ENCODE results near the gene GATB. TPM values are rescaled to one million over a fixed set of nuclear protein-coding genes. Genes with fewer than 3 reads are reported as not detected.

GATB gene
- total RNA-seq, 1 donor from 2014 or later = 17.9 TPM

- no peaks in the 10 kb centered on the region for H3K36me3 Mint-ChIP-seq
- no peaks in the 10 kb centered on the region for H3K4me1 Mint-ChIP-seq
- no peak overlapping the region for H3K4me3 ChIP-seq
- no peaks in the 10 kb centered on the region for H3K27me3 ChIP-seq
- H3K9ac ChIP-seq = no peak overlapping the region
- H3K9me3 Mint-ChIP-seq = no peaks in the 10 kb centered on the region
- H3K9me3 ChIP-seq (ENCODE audit: low read depth) = no peaks in the 10 kb centered on the region
- H3F3A ChIP-seq (ENCODE audit: low read depth) = no peaks in the 10 kb centered on the region
- H3K4me2 ChIP-seq = no peak overlapping the region
- no peak overlapping the region for H3K4me3 Mint-ChIP-seq
- H2AFZ ChIP-seq (replicated peaks) = no peak overlapping the region
- no peak for DNase-seq (ENCODE audit: low spot score)
- H3K27ac ChIP-seq = no peak overlapping the region
- H3K79me2 ChIP-seq (ENCODE audit: low read depth) = no peaks in the 10 kb centered on the region
- H4K20me1 ChIP-seq (ENCODE audit: low read depth) = no peaks in the 10 kb centered on the region
- no peaks in the 10 kb centered on the region for H3K36me3 ChIP-seq
- TF ChIP-seq EZH2phosphoT487 (IDR thresholded peaks at IDR 0.05) (no peak), CTCF (IDR thresholded peaks at IDR 0.05) (no peak), EZH2 (IDR thresholded peaks at IDR 0.05) (no peak)
- no peaks in the 10 kb centered on the region for H3K27me3 Mint-ChIP-seq (ENCODE audit: insufficient read depth, low read depth)
- no peak overlapping the region for H3K27ac Mint-ChIP-seq
- H3K4me1 ChIP-seq = no peaks in the 10 kb centered on the region
These were observed 47.7 kb upstream of the GATB start for GRCh38 chr4:151808542-151808941.

- H3K27me3 ChIP-seq = no peaks in the 10 kb centered on the region
- H3K4me3 Mint-ChIP-seq = no peak overlapping the region
These were observed 47.3 kb upstream of the GATB start for GRCh38 chr4:151808120-151808529.

GRCh38 chr4:151807220-151807619 lies 46.4 kb upstream of the GATB start:
- Histone ChIP-seq H3K36me3 (no peaks in the 10 kb centered on the region), H3K4me2 (no peak overlapping the region), H2AFZ (replicated peaks) (no peak overlapping the region), H3K79me2 (ENCODE audit: low read depth) (no peaks in the 10 kb centered on the region), H3K9me3 (ENCODE audit: low read depth) (no peaks in the 10 kb centered on the region), H3K4me1 (no peaks in the 10 kb centered on the region), H3K27ac (no peak overlapping the region), H4K20me1 (ENCODE audit: low read depth) (no peaks in the 10 kb centered on the region), H3K4me3 (no peak overlapping the region), H3K9ac (no peak overlapping the region), H3K27me3 (no peaks in the 10 kb centered on the region), H3F3A (ENCODE audit: low read depth) (no peaks in the 10 kb centered on the region)
- TF ChIP-seq EZH2 (IDR thresholded peaks at IDR 0.05) (no peak), EZH2phosphoT487 (IDR thresholded peaks at IDR 0.05) (no peak), CTCF (IDR thresholded peaks at IDR 0.05) (no peak)
- H3K36me3 Mint-ChIP-seq = no peaks in the 10 kb centered on the region
- no peaks in the 10 kb centered on the region for H3K27me3 Mint-ChIP-seq (ENCODE audit: insufficient read depth, low read depth)
- no peak overlapping the region for H3K4me3 Mint-ChIP-seq
- DNase-seq (ENCODE audit: low spot score) = no peak
- no peak overlapping the region for H3K27ac Mint-ChIP-seq
- no peaks in the 10 kb centered on the region for H3K4me1 Mint-ChIP-seq
- H3K9me3 Mint-ChIP-seq = no peaks in the 10 kb centered on the region

More at GRCh38 chr4:151808120-151808529, 47.3 kb upstream of the GATB start:
- Histone ChIP-seq H3K27ac (no peak overlapping the region), H3K4me3 (no peak overlapping the region), H2AFZ (replicated peaks) (no peak overlapping the region), H3K4me1 (no peaks in the 10 kb centered on the region), H3F3A (ENCODE audit: low read depth) (no peaks in the 10 kb centered on the region), H3K36me3 (no peaks in the 10 kb centered on the region), H3K9ac (no peak overlapping the region), H3K9me3 (ENCODE audit: low read depth) (no peaks in the 10 kb centered on the region), H3K79me2 (ENCODE audit: low read depth) (no peaks in the 10 kb centered on the region), H4K20me1 (ENCODE audit: low read depth) (no peaks in the 10 kb centered on the region), H3K4me2 (no peak overlapping the region)
- H3K27ac Mint-ChIP-seq = no peak overlapping the region
- no peak for DNase-seq (ENCODE audit: low spot score)
- no peaks in the 10 kb centered on the region for H3K36me3 Mint-ChIP-seq
- H3K27me3 Mint-ChIP-seq (ENCODE audit: insufficient read depth, low read depth) = no peaks in the 10 kb centered on the region
- no peaks in the 10 kb centered on the region for H3K9me3 Mint-ChIP-seq
- H3K4me1 Mint-ChIP-seq = no peaks in the 10 kb centered on the region
- TF ChIP-seq CTCF (IDR thresholded peaks at IDR 0.05) = no peak
- TF ChIP-seq EZH2 (IDR thresholded peaks at IDR 0.05) = no peak
- TF ChIP-seq EZH2phosphoT487 (IDR thresholded peaks at IDR 0.05) = no peak
